Measurements from ENCODE around the gene SH3PXD2B. TPM values are rescaled to one million over a fixed set of nuclear protein-coding genes. Genes with fewer than 3 reads are reported as not detected.

SH3PXD2B gene
- total and polyA plus RNA-seq, 10 of the 15 experiments (the other 5 are each of a cell fraction or from before 2014, with no cell fraction given): 0.05 to 1.6 (median 0.57) TPM

DNA sequence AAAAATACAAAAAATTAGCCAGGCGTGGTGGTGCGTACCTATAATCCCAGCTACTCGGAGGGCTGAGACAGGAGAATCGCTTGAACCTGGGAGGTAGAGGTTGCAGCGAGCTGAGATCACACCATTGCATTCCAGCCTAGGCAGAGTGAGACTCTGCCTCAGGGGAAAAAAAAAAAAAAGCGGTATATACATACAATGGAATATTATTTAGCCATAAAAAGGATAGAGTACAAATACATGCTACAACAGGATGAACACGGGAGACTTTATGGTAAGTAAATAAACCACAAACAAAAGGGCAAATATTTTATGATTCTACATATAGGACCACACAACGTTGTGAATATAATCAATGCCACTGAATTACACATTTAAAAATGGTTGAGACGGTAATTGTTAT, 176.0 kb downstream of the SH3PXD2B start:
- ATAC-seq (no peak), FAIRE-seq (no peak)

More for the DNA sequence above, 176.0 kb downstream of the SH3PXD2B start:
- WGBS (ENCODE audit: insufficient coverage, insufficient replicate concordance, low lambda C conversion rate, missing lambda C conversion rate): 98% methylated on average over 9 of the region's 9 CpGs
- H3K36me3 ChIP-seq (ENCODE audit: control insufficient read depth in 2 of 2, insufficient read depth in 2 of 2, low read length in 1 of 2): peaks cover 0 to 11% of the 10 kb centered on the region in 2 experiments; a peak in 1 of 4 replicates
- peaks cover 11% of the 10 kb centered on the region; the same call in 2 of the 3 replicates for H3K9me3 ChIP-seq (replicated peaks; ENCODE audit: control insufficient read depth, insufficient read depth, low read length)
- DNase-seq (ENCODE audit: low read depth, low spot score): no peak
- H4K20me1 ChIP-seq (ENCODE audit: control insufficient read depth, insufficient read depth): no peaks in the 10 kb centered on the region
- no peak overlapping the region for H3K4me2 ChIP-seq (ENCODE audit: control insufficient read depth, insufficient read depth)
- no TSS peak for BruUV-seq (replicated peaks)
- CTCF ChIA-PET: no interaction called here
- intact Hi-C loops (cut with micrococcal nuclease; ENCODE audit: unreplicated experiment) (loop anchor here (5.0 kb wide), 1 partner anchor 41 kb away; no protein-coding TSS in a partner anchor), in situ Hi-C loops (cut with MboI) (loop anchor here (25.0 kb wide), 1 partner anchor 866 kb away; the partner anchor contains the start of gene FGF18)
- H3K27ac ChIP-seq (ENCODE audit: control insufficient read depth, insufficient read depth): no peak overlapping the region
- POLR2A ChIA-PET: interaction anchor here (0.6 to 0.7 kb wide), 2 partner anchors 90 to 169 kb away, joined by 3 read pairs; partner anchors contain the start of gene STK10
- RAD21 ChIA-PET (ENCODE audit: unreplicated experiment): no interaction called here
- peaks cover 97% of the 10 kb centered on the region for H3K79me2 ChIP-seq (ENCODE audit: control insufficient read depth, insufficient read depth, low read length)
- H3K9ac ChIP-seq (ENCODE audit: control insufficient read depth, insufficient read depth, low read length): no peak overlapping the region
- no peak for TF ChIP-seq KLF5 (IDR thresholded peaks at IDR 0.05; ENCODE audit: partially characterized antibody)
- no peak for TF ChIP-seq NFYB (IDR thresholded peaks at IDR 0.05; ENCODE audit: insufficient read depth, low read depth, low read length)
- TF ChIP-seq ZNF24 (IDR thresholded peaks at IDR 0.05): no peak
- TF ChIP-seq WRNIP1 (IDR thresholded peaks at IDR 0.05; ENCODE audit: borderline replicate concordance, low read depth, low read length): no peak
- no peak for TF ChIP-seq RCOR1 (conservative IDR thresholded peaks at IDR 0.05; ENCODE audit: low read depth, low read length)
- TF ChIP-seq, protein P1, sequence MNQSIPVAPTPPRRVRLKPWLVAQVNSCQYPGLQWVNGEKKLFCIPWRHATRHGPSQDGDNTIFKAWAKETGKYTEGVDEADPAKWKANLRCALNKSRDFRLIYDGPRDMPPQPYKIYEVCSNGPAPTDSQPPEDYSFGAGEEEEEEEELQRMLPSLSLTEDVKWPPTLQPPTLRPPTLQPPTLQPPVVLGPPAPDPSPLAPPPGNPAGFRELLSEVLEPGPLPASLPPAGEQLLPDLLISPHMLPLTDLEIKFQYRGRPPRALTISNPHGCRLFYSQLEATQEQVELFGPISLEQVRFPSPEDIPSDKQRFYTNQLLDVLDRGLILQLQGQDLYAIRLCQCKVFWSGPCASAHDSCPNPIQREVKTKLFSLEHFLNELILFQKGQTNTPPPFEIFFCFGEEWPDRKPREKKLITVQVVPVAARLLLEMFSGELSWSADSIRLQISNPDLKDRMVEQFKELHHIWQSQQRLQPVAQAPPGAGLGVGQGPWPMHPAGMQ (IDR thresholded peaks at IDR 0.05; ENCODE audit: borderline replicate concordance): no peak
- TF ChIP-seq HSF1 (IDR thresholded peaks at IDR 0.05; ENCODE audit: low read depth, low read length): no peak
- SMC1A ChIA-PET (ENCODE audit: uncharacterized antibody, unreplicated experiment): interaction anchor here (0.7 kb wide), 1 partner anchor 50 kb away, joined by 3 read pairs; no protein-coding TSS in a partner anchor
- peaks cover 17% of the 10 kb centered on the region for H3K4me1 ChIP-seq (ENCODE audit: control insufficient read depth, insufficient read depth, low read length)
- no peak overlapping the region for H2AFZ ChIP-seq (ENCODE audit: control insufficient read depth, low read depth, low read length)
- no peak overlapping the region for H3K4me3 ChIP-seq
- H3K27me3 ChIP-seq (replicated peaks in 1 of 2; ENCODE audit: control insufficient read depth in 2 of 2, insufficient read depth in 2 of 2, low read length in 1 of 2): no peaks in the 10 kb centered on the region

All from GM12878 (cell line).